ENCODE data around the gene INTS3.
"Not testable (repeated sequence)": the region's sequence is repeated elsewhere in the genome, so short reads cannot be mapped to it uniquely, and the experiment has no call there.

The INTS3 gene

GRCh38 chr1:153778051-153778823 is 50.4 kb downstream of the INTS3 start:
- DNase-seq, result no peak
- H3K36me3 ChIP-seq (ENCODE audit: control insufficient read depth, insufficient read depth, low read length), result no peaks in the 10 kb centered on the region
- no peak overlapping the region for H3K27ac ChIP-seq (ENCODE audit: insufficient read depth, low read length, poor library complexity, severe bottlenecking)
- H3K9me3 ChIP-seq (ENCODE audit: control insufficient read depth, low read length), result no peaks in the 10 kb centered on the region
- H3K4me1 ChIP-seq (ENCODE audit: control insufficient read depth, insufficient read depth, low read length, poor library complexity, severe bottlenecking), result peaks cover 11% of the 10 kb centered on the region
- no peak overlapping the region for H3K4me3 ChIP-seq (ENCODE audit: insufficient read depth, low read depth, low read length, poor library complexity, severe bottlenecking)
- no peaks in the 10 kb centered on the region for H3K27me3 ChIP-seq (replicated peaks; ENCODE audit: control insufficient read depth, insufficient read depth, low read length, poor library complexity, severe bottlenecking)

GRCh38 chr1:153778824-153779519 is 51.1 kb downstream of the INTS3 start:
- Histone ChIP-seq H3K27ac (ENCODE audit: insufficient read depth, low read length, poor library complexity, severe bottlenecking) (no peak overlapping the region), H3K9me3 (ENCODE audit: control insufficient read depth, low read length) (no peaks in the 10 kb centered on the region), H3K27me3 (replicated peaks; ENCODE audit: control insufficient read depth, insufficient read depth, low read length, poor library complexity, severe bottlenecking) (no peaks in the 10 kb centered on the region), H3K4me3 (ENCODE audit: insufficient read depth, low read depth, low read length, poor library complexity, severe bottlenecking) (no peak overlapping the region), H3K4me1 (ENCODE audit: control insufficient read depth, insufficient read depth, low read length, poor library complexity, severe bottlenecking) (peaks cover 11% of the 10 kb centered on the region), H3K36me3 (ENCODE audit: control insufficient read depth, insufficient read depth, low read length) (no peaks in the 10 kb centered on the region)
- no peak for DNase-seq

GRCh38 chr1:153779781-153780541 is 52.1 kb downstream of the INTS3 start:
- H3K27ac ChIP-seq (ENCODE audit: insufficient read depth, low read length, poor library complexity, severe bottlenecking), result no peak overlapping the region
- H3K4me3 ChIP-seq (ENCODE audit: insufficient read depth, low read depth, low read length, poor library complexity, severe bottlenecking), result no peak overlapping the region
- no peaks in the 10 kb centered on the region for H3K36me3 ChIP-seq (ENCODE audit: control insufficient read depth, insufficient read depth, low read length)
- peaks cover 7% of the 10 kb centered on the region for H3K4me1 ChIP-seq (ENCODE audit: control insufficient read depth, insufficient read depth, low read length, poor library complexity, severe bottlenecking)
- no peaks in the 10 kb centered on the region for H3K27me3 ChIP-seq (replicated peaks; ENCODE audit: control insufficient read depth, insufficient read depth, low read length, poor library complexity, severe bottlenecking)
- H3K9me3 ChIP-seq (ENCODE audit: control insufficient read depth, low read length), result no peaks in the 10 kb centered on the region
- no peak for DNase-seq

GRCh38 chr1:153780551-153780950 is 52.7 kb downstream of the INTS3 start:
- Histone ChIP-seq H3K27me3 (replicated peaks; ENCODE audit: control insufficient read depth, insufficient read depth, low read length, poor library complexity, severe bottlenecking) (no peaks in the 10 kb centered on the region), H3K36me3 (ENCODE audit: control insufficient read depth, insufficient read depth, low read length) (no peaks in the 10 kb centered on the region), H3K4me3 (ENCODE audit: insufficient read depth, low read depth, low read length, poor library complexity, severe bottlenecking) (no peak overlapping the region), H3K9me3 (ENCODE audit: control insufficient read depth, low read length) (no peaks in the 10 kb centered on the region), H3K27ac (ENCODE audit: insufficient read depth, low read length, poor library complexity, severe bottlenecking) (no peak overlapping the region), H3K4me1 (ENCODE audit: control insufficient read depth, insufficient read depth, low read length, poor library complexity, severe bottlenecking) (peaks cover 5% of the 10 kb centered on the region)
- no peak for DNase-seq

- H3K9me3 ChIP-seq (ENCODE audit: control insufficient read depth, low read length); DNase-seq; H3K36me3 ChIP-seq (ENCODE audit: control insufficient read depth, insufficient read depth, low read length); H3K4me1 ChIP-seq (ENCODE audit: control insufficient read depth, insufficient read depth, low read length, poor library complexity, severe bottlenecking); H3K27ac ChIP-seq (ENCODE audit: insufficient read depth, low read length, poor library complexity, severe bottlenecking); H3K27me3 ChIP-seq (replicated peaks; ENCODE audit: control insufficient read depth, insufficient read depth, low read length, poor library complexity, severe bottlenecking): not testable (repeated sequence)
- H3K4me3 ChIP-seq (ENCODE audit: insufficient read depth, low read depth, low read length, poor library complexity, severe bottlenecking), result peak overlapping the region; percentile 81
These were observed 54.8 kb downstream of the INTS3 start for GRCh38 chr1:153782648-153783047.

GRCh38 chr1:153783233-153784190 is 55.7 kb downstream of the INTS3 start:
- no peaks in the 10 kb centered on the region for H3K36me3 ChIP-seq (ENCODE audit: control insufficient read depth, insufficient read depth, low read length)
- H3K4me3 ChIP-seq (ENCODE audit: insufficient read depth, low read depth, low read length, poor library complexity, severe bottlenecking), result peak overlapping the region; percentile 81
- DNase-seq, result peak; percentile 79 to 85 (median 81)
- H3K9me3 ChIP-seq (ENCODE audit: control insufficient read depth, low read length), result no peaks in the 10 kb centered on the region
- H3K4me1 ChIP-seq (ENCODE audit: control insufficient read depth, insufficient read depth, low read length, poor library complexity, severe bottlenecking), result no peaks in the 10 kb centered on the region
- no peaks in the 10 kb centered on the region for H3K27me3 ChIP-seq (replicated peaks; ENCODE audit: control insufficient read depth, insufficient read depth, low read length, poor library complexity, severe bottlenecking)
- H3K27ac ChIP-seq (ENCODE audit: insufficient read depth, low read length, poor library complexity, severe bottlenecking), result peak overlapping the region; percentile 95

GRCh38 chr1:153786038-153786790 is 58.4 kb downstream of the INTS3 start:
- H3K27ac ChIP-seq (ENCODE audit: insufficient read depth, low read length, poor library complexity, severe bottlenecking), result no peak overlapping the region
- H3K27me3 ChIP-seq (replicated peaks; ENCODE audit: control insufficient read depth, insufficient read depth, low read length, poor library complexity, severe bottlenecking), result no peaks in the 10 kb centered on the region
- no peaks in the 10 kb centered on the region for H3K9me3 ChIP-seq (ENCODE audit: control insufficient read depth, low read length)
- H3K4me3 ChIP-seq (ENCODE audit: insufficient read depth, low read depth, low read length, poor library complexity, severe bottlenecking), result no peak overlapping the region
- no peaks in the 10 kb centered on the region for H3K4me1 ChIP-seq (ENCODE audit: control insufficient read depth, insufficient read depth, low read length, poor library complexity, severe bottlenecking)
- no peaks in the 10 kb centered on the region for H3K36me3 ChIP-seq (ENCODE audit: control insufficient read depth, insufficient read depth, low read length)
- DNase-seq, result no peak

- no peaks in the 10 kb centered on the region for H3K4me1 ChIP-seq (ENCODE audit: control insufficient read depth, insufficient read depth, low read length, poor library complexity, severe bottlenecking)
- DNase-seq, result no peak
- H3K4me3 ChIP-seq (ENCODE audit: insufficient read depth, low read depth, low read length, poor library complexity, severe bottlenecking), result no peak overlapping the region
- H3K27ac ChIP-seq (ENCODE audit: insufficient read depth, low read length, poor library complexity, severe bottlenecking), result no peak overlapping the region
- H3K27me3 ChIP-seq (replicated peaks; ENCODE audit: control insufficient read depth, insufficient read depth, low read length, poor library complexity, severe bottlenecking), result no peaks in the 10 kb centered on the region
- H3K9me3 ChIP-seq (ENCODE audit: control insufficient read depth, low read length), result no peaks in the 10 kb centered on the region
- no peaks in the 10 kb centered on the region for H3K36me3 ChIP-seq (ENCODE audit: control insufficient read depth, insufficient read depth, low read length)
These were observed 61.7 kb downstream of the INTS3 start for GRCh38 chr1:153789478-153790034.
